Measurements from ENCODE around the gene POTEI. TPM values are rescaled to one million over a fixed set of nuclear protein-coding genes. Genes with fewer than 3 reads are reported as not detected.
"Not testable (repeated sequence)": the region's sequence is repeated elsewhere in the genome, so short reads cannot be mapped to it uniquely, and the experiment has no call there.

Gene POTEI
- total RNA-seq, 1 experiment from 2014 or later: not detected

DNA sequence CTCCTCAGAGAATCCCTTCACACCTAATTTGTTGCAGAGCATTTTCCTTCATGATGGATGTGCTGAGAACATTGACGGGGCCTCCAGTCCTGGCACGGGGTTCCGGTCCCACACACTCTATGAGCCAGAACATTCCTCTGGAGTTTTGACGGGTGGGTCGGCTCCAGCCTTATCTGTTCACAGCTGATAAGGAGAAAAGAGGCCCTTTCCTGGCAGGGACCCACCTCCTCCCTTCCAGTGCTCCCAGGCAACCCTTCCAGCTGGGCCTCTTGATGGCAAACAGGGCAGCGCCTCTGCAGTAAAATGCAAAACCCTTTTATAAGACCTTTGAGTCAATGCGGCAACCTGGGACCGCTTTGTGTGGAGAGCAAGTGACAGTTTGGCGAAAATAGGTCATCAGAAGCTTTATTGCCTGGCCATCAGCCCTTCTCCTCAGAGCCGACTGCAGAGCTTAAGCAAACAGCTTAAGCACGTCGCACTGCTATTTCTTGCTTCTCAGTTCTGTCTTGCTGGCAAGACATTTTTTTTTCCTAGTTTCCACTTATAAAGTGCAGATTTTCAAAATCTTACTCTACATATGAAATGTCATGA lies 9.5 kb upstream of the POTEI start:
- not testable (repeated sequence) for H4K20me1 ChIP-seq (ENCODE audit: insufficient read depth, low read depth, low read length); DNase-seq; H3K9me2 ChIP-seq (replicated peaks; ENCODE audit: insufficient read depth, low read length); H3K4me3 ChIP-seq (ENCODE audit: low read length); H3K4me1 ChIP-seq (ENCODE audit: low read length); H3K27me3 ChIP-seq (ENCODE audit: low read length); H3K36me3 ChIP-seq (ENCODE audit: insufficient read depth, low read length); H3K79me2 ChIP-seq (ENCODE audit: low read length); H3K4me2 ChIP-seq (ENCODE audit: low read depth, low read length, poor library complexity, severe bottlenecking); H3K9ac ChIP-seq (ENCODE audit: low read length); H2AFZ ChIP-seq (ENCODE audit: low read length); H3K27ac ChIP-seq (ENCODE audit: low read length); H3K9me3 ChIP-seq (ENCODE audit: low read length)

DNA sequence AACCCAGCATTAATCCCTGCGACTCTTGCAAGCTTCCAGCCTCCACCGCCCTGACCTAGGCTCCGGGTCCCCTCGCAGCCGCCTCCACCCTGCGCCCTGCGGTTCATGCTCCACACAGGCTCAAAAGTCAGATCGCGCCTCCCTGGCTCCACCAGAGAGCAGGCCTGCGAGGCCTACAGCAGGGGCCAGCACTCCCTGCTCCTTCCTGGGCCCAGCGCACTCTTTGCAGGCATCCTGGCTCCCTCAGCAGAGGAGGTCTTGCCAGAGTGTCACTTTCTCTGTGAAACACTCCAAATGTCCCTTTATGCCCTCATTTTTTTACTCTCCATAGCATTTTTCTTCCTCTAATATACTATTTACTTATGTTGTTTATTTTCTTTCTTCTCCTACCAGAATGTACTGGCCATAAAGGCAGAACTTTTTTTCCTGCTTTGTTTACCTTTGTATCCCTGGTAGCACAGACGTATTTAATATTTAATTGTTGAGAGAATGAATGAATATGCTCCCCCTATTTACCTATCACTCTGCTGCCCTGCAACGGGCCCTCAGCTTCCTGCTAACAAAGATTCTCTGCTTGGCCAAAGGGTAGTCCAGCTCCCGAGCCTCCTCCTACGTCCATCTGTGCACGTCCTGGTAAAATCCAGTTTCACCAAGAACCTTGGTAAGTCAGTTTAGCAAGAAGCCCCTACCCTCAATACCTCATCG lies 2.8 kb upstream of the POTEI start:
- H3K9ac ChIP-seq (ENCODE audit: low read length); H3K79me2 ChIP-seq (ENCODE audit: low read length); H3K4me1 ChIP-seq (ENCODE audit: low read length); H4K20me1 ChIP-seq (ENCODE audit: insufficient read depth, low read depth, low read length); H3K36me3 ChIP-seq (ENCODE audit: insufficient read depth, low read length); H3K27ac ChIP-seq (ENCODE audit: low read length); H2AFZ ChIP-seq (ENCODE audit: low read length); H3K9me3 ChIP-seq (ENCODE audit: low read length); H3K4me2 ChIP-seq (ENCODE audit: low read depth, low read length, poor library complexity, severe bottlenecking); H3K27me3 ChIP-seq (ENCODE audit: low read length); H3K4me3 ChIP-seq (ENCODE audit: low read length); H3K9me2 ChIP-seq (replicated peaks; ENCODE audit: insufficient read depth, low read length): not testable (repeated sequence)
- DNase-seq: peak; percentile 10

DNA sequence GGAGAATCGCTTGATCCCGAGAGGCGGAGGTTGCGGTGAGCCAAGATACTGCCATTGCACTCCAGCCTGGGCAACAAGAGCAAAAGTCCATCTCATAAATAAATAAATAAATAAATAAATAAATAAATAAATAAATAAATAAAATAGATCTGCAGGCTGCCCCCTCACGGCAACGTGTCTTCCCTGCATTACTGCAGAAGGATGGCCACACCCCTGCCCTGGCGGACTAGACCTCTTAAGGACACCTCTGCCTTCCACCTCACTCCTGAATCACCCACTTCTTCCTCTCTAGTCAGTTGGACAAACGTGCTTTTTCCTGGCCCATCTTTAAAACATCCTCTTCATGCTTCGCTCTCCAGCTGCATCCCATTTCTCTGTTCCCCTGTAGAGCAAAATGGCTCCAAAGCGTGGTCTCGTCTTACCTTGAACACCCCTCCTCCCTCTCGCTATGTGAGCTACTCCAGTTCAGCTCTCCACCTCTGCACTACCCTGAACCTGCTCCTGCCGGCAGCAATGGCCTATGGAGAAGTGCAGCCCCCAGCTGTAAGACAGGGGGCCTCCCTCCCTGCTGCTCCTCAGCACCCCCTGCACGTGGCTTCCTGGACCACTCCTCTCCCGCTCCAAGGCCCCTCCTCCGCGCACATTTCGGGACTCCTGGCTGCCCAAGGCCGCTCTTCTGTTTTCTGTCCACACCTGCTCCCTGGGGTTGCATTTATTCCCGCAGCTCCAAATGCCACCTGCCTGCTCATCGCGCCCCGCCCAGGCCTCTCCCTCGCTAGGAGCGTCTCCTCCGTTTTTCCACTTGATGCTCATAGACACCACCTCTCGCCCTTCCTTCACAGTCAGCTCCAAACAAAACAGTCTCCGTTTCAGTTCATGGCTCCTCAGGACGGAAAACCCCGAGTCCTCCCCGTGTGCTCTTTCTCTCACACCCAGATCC lies 1.9 kb upstream of the POTEI start:
- H3K4me2 ChIP-seq (ENCODE audit: low read depth, low read length, poor library complexity, severe bottlenecking); H3K9me3 ChIP-seq (ENCODE audit: low read length); H3K36me3 ChIP-seq (ENCODE audit: insufficient read depth, low read length); H3K79me2 ChIP-seq (ENCODE audit: low read length); H3K4me1 ChIP-seq (ENCODE audit: low read length); H3K9ac ChIP-seq (ENCODE audit: low read length); H3K9me2 ChIP-seq (replicated peaks; ENCODE audit: insufficient read depth, low read length); H3K27ac ChIP-seq (ENCODE audit: low read length); H3K27me3 ChIP-seq (ENCODE audit: low read length); H4K20me1 ChIP-seq (ENCODE audit: insufficient read depth, low read depth, low read length); DNase-seq; H3K4me3 ChIP-seq (ENCODE audit: low read length); H2AFZ ChIP-seq (ENCODE audit: low read length): not testable (repeated sequence)

DNA sequence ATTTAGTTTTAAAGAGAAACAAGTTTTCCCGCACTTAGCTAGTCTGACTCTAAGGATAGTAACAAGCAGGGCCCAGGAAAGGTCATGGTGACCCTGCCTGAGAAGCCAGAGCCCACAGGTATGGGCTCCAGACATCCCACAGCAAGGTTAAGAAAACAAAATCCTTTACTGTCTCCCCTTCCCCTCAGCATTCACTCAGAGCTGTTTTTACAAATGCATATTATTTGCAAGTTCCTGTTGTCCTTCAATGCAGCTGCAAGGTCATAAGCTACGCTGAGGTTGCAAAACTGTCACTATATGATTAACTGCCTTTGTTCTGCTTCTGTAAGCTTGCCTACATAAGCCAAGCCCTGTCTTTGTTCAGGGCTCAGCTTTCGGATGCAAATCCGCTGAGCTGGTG lies 18.1 kb downstream of the POTEI start:
- not testable (repeated sequence) for DNase-seq; H3K4me3 ChIP-seq (ENCODE audit: low read length); H2AFZ ChIP-seq (ENCODE audit: low read length); H3K9ac ChIP-seq (ENCODE audit: low read length); H3K4me2 ChIP-seq (ENCODE audit: low read depth, low read length, poor library complexity, severe bottlenecking); H4K20me1 ChIP-seq (ENCODE audit: insufficient read depth, low read depth, low read length); H3K27me3 ChIP-seq (ENCODE audit: low read length); H3K79me2 ChIP-seq (ENCODE audit: low read length); H3K27ac ChIP-seq (ENCODE audit: low read length); H3K9me2 ChIP-seq (replicated peaks; ENCODE audit: insufficient read depth, low read length); H3K4me1 ChIP-seq (ENCODE audit: low read length); H3K9me3 ChIP-seq (ENCODE audit: low read length); H3K36me3 ChIP-seq (ENCODE audit: insufficient read depth, low read length)

DNA sequence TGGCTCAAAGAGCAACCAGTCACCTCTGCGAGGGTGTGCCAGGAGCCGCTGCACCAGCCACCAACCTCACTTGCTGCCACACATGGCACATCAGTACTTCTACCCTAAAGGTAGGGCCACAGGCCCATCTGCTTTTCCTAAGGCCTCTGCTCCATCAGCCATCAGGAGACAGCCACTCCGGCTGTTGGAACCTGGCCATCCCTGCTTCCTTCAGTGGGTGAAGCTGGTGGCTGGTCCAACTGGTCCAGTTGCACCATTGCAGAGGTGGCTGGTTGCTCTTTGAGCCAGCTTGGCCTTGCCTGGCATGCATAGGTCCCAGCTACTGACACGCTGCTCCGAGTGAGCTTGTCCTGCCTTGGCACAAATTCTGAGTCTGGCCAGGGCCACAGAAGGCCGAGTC lies 53.7 kb downstream of the POTEI start:
- H3K9me2 ChIP-seq (replicated peaks; ENCODE audit: insufficient read depth, low read length); H3K4me1 ChIP-seq (ENCODE audit: low read length); H3K27me3 ChIP-seq (ENCODE audit: low read length); H3K4me2 ChIP-seq (ENCODE audit: low read depth, low read length, poor library complexity, severe bottlenecking); H4K20me1 ChIP-seq (ENCODE audit: insufficient read depth, low read depth, low read length); H3K9me3 ChIP-seq (ENCODE audit: low read length); H3K4me3 ChIP-seq (ENCODE audit: low read length); H3K36me3 ChIP-seq (ENCODE audit: insufficient read depth, low read length); DNase-seq; H2AFZ ChIP-seq (ENCODE audit: low read length); H3K9ac ChIP-seq (ENCODE audit: low read length); H3K27ac ChIP-seq (ENCODE audit: low read length); H3K79me2 ChIP-seq (ENCODE audit: low read length): not testable (repeated sequence)

DNA sequence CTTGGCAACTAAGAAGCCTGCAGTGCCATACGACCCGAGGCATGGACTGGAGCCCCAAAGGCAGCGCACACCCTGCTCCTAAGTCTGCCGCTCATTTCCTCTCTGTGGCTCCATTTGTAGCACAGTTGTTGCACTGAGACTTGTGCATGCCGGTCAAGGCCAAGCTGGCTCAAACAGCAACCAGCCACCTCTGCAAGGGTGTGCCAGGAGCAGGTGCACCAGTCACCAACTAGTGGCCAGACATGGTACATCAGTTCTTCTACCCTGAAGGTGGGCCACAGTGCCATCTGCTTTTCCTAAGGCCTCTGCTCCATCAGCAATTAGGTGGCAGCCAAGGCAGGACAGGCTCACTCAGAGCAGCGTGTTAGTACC lies 54.4 kb downstream of the POTEI start:
- not testable (repeated sequence) for H3K4me3 ChIP-seq (ENCODE audit: low read length); H3K27me3 ChIP-seq (ENCODE audit: low read length); H3K9me2 ChIP-seq (replicated peaks; ENCODE audit: insufficient read depth, low read length); H3K9ac ChIP-seq (ENCODE audit: low read length); H3K36me3 ChIP-seq (ENCODE audit: insufficient read depth, low read length); H3K9me3 ChIP-seq (ENCODE audit: low read length); H3K27ac ChIP-seq (ENCODE audit: low read length); H2AFZ ChIP-seq (ENCODE audit: low read length); H4K20me1 ChIP-seq (ENCODE audit: insufficient read depth, low read depth, low read length); H3K4me1 ChIP-seq (ENCODE audit: low read length); H3K79me2 ChIP-seq (ENCODE audit: low read length); H3K4me2 ChIP-seq (ENCODE audit: low read depth, low read length, poor library complexity, severe bottlenecking)
- peak; percentile 62 for DNase-seq

DNA sequence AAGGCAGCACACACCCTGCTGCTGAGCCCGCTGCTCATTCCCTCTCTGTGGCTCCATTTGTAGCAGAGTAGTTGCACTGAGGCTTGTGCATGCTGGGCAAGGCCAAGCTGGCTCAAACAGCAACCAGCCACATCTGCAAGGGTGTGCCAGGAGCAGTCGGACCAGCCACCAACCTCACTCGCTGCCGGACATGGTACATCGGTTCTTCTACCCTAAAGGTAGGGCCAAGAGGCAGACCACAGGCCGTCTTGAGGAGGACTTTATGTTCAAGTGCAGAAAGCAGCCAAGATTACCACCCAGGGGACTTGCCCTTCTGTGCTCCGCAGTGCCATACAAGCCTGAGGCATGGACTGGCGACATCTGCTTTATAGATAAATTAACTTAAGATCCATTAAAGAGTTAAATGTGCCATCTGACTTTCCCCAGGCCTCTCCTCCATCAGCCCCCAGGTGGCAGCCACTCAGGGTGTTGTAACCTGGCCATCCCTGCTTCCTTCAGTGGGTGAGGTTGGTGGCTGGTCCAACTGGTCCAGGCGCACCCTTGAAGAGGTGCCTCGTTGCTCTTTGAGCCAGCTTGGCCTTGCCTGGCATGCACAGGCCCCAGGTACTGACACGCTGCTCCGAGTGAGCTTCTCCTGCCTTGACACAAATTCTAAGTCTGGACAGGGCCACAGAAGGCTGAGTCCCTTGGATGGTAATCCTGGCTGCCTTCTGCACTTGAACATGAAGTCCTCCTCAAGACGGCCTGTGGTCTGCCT lies 55.0 kb downstream of the POTEI start:
- not testable (repeated sequence) for H3K9me3 ChIP-seq (ENCODE audit: low read length); H3K4me2 ChIP-seq (ENCODE audit: low read depth, low read length, poor library complexity, severe bottlenecking); H3K36me3 ChIP-seq (ENCODE audit: insufficient read depth, low read length); H3K4me3 ChIP-seq (ENCODE audit: low read length); H3K4me1 ChIP-seq (ENCODE audit: low read length); H3K79me2 ChIP-seq (ENCODE audit: low read length); H3K27ac ChIP-seq (ENCODE audit: low read length); H4K20me1 ChIP-seq (ENCODE audit: insufficient read depth, low read depth, low read length); H2AFZ ChIP-seq (ENCODE audit: low read length); H3K9ac ChIP-seq (ENCODE audit: low read length); H3K9me2 ChIP-seq (replicated peaks; ENCODE audit: insufficient read depth, low read length); H3K27me3 ChIP-seq (ENCODE audit: low read length); DNase-seq

DNA sequence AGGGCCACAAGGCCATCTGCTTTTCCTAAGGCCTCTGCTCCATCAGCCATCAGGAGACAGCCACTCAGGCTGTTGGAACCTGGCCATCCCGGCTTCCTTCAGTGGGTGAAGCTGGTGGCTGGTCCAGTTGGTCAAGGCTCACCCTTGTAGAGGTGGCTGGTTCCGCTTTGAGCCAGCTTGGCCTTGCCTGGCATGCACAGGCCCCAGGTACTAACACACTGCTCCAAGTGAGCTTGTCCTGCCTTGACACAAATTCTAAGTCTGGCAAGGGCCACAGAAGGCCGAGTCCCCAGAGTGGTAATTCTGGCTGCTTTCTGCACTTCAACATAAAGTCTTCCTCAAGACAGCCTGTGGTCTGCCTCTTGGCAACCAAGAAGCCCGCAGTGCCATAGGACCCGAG lies 56.2 kb downstream of the POTEI start:
- DNase-seq; H3K4me2 ChIP-seq (ENCODE audit: low read depth, low read length, poor library complexity, severe bottlenecking); H3K79me2 ChIP-seq (ENCODE audit: low read length); H3K9me3 ChIP-seq (ENCODE audit: low read length); H3K9ac ChIP-seq (ENCODE audit: low read length); H4K20me1 ChIP-seq (ENCODE audit: insufficient read depth, low read depth, low read length); H3K4me3 ChIP-seq (ENCODE audit: low read length); H3K9me2 ChIP-seq (replicated peaks; ENCODE audit: insufficient read depth, low read length); H3K27me3 ChIP-seq (ENCODE audit: low read length); H3K36me3 ChIP-seq (ENCODE audit: insufficient read depth, low read length); H3K4me1 ChIP-seq (ENCODE audit: low read length); H2AFZ ChIP-seq (ENCODE audit: low read length); H3K27ac ChIP-seq (ENCODE audit: low read length): not testable (repeated sequence)
